GM19035 (cell line): ENCODE measurements around the gene WDR27.
"Not testable (repeated sequence)": the region's sequence is repeated elsewhere in the genome, so short reads cannot be mapped to it uniquely, and the experiment has no call there.

Experiments
- ATAC-seq: cut with Tn5 transposase; IDR thresholded peaks from one replicate; pipeline ENCODE4 v1.9.1; 2021; ENCODE audit not compliant: unreplicated experiment

Gene WDR27

GRCh38 chr6:169533301-169534038, 168.4 kb downstream of the WDR27 start:
- ATAC-seq: no peak

- no peak for ATAC-seq
Measured at GRCh38 chr6:169530752-169531123, 171.1 kb downstream of the WDR27 start.

DNA sequence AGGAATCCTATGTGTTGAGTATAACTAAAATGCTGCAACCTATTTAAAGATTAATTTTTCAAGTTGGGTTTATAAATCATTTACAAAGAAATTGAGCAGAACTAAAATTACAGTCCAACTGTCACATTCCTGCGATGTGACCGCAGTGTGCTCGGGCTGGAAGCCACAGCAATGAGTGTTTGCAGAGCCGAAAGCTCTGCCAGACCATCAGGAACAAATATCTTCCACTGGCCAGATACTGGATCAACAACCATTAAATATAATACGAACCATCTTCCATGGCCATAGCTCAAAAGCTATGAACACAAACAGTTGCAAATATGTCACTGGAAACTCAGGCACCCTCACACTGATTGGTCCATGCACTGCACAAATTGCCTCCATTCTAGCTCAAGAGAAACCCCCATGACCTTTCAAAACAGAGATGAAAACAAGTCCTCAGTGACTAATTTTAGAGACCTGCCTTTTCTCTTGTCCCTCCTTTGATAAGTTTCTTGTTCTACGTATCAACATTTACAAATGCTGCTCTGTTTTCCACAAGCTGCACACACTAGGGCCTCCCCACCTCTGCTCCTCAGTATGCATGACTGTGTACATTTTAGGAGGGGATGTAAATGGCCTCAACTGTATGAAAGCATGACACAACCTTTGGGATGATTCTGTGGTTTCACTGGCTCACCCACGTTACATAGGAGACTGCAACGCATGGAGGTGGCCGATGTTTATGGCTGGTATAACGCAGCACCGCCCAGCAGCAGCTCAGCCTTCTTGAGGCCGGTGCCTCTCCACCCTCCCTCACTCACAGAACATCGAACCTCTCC, 171.7 kb downstream of the WDR27 start:
- no peak for ATAC-seq

- no peak for ATAC-seq
Measured at GRCh38 chr6:169528755-169529154, 173.1 kb downstream of the WDR27 start.

- no peak for ATAC-seq
Measured at GRCh38 chr6:169527306-169527705, 174.5 kb downstream of the WDR27 start.

GRCh38 chr6:169521825-169522224, 180.0 kb downstream of the WDR27 start:
- ATAC-seq: no peak

DNA sequence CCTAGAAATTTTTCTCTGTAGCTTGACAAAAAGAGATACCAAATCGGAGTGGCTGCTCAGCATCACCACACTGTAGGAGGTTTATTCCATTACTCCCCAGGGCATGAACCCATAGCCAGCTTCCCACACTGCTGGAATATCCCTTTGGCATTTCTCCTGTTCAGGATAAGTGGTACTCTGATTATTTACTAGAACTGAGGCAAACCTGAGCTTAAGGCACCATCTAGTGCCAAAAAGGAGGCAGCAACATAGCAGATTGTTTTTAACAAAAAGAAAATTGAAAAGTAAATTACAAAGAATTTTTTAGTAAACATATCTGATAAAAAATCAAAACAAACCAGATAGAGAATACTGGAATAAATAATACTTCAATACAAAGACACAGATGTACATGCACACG, 181.7 kb downstream of the WDR27 start:
- no peak for ATAC-seq

DNA sequence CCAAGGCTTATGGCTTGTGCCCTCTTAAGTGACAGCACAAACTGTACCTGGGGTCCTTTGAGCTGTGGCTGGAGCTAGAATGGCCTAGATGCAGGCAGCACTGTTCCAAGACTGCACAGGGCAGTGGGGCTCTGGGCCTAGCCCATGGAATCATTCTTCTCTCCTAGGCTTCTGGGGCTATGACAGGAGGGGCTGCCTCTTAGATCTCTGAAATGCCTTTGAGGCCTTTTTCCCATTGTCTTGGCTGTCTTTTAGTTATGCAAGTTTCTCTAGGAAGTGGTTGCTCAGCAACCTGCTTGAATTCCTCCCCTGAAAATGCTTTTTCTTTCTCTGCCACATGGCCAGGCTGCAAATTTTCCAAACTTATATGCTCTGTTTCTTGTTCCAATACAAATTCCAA, 183.4 kb downstream of the WDR27 start:
- ATAC-seq: no peak

GRCh38 chr6:169513478-169514193, 188.2 kb downstream of the WDR27 start:
- ATAC-seq: no peak

GRCh38 chr6:169511785-169512184, 190.0 kb downstream of the WDR27 start:
- not testable (repeated sequence) for ATAC-seq

- ATAC-seq: no peak
Measured at GRCh38 chr6:169510871-169511270, 191.0 kb downstream of the WDR27 start.

DNA sequence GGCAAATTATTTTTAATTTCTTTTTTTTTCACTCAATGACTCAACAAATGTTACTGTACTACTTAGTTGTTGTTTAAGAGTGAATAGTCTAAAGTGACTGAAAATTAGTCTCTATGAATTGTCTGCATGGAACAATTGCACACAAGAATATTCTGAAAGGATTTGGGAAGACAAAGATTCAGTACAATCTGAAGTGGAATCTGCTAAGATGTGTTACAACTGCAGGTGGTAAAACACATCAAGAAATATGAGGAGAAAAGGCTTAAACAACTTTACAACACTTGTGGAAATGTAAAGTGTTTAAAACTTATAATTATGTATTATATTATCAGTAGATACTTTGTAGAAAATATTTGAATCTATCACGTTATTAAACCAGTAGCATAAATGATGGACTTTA, 193.4 kb downstream of the WDR27 start:
- no peak for ATAC-seq

GRCh38 chr6:169503422-169504152, 198.2 kb downstream of the WDR27 start:
- ATAC-seq: no peak

GRCh38 chr6:169502445-169502844, 199.4 kb downstream of the WDR27 start:
- ATAC-seq: no peak

DNA sequence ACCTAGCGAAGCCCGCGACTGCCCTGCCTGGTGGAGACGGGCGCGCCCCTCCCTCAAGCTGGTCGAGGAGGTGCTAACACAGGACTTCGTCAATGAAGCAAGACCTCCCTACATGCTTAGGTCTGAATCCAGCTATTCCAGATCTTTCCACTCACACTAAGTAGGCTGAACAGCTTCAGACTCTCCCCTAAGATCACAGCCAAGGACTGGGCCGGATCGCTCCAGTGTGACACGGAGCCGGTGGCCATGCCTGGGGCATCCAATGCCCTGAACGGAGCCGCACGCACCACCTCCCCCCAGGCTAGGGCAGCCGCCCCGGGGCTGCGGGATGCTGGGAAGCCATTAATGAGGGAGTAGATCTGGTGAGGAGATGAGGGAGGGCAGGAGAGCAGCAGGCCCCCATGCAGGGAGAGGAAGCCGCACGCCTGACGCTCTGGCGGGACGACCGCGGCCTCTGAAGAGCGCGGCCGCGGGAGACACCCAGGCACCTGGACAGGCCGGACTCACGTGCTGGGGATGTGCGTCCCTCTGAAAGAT, 200.0 kb downstream of the WDR27 start:
- no peak for ATAC-seq

DNA sequence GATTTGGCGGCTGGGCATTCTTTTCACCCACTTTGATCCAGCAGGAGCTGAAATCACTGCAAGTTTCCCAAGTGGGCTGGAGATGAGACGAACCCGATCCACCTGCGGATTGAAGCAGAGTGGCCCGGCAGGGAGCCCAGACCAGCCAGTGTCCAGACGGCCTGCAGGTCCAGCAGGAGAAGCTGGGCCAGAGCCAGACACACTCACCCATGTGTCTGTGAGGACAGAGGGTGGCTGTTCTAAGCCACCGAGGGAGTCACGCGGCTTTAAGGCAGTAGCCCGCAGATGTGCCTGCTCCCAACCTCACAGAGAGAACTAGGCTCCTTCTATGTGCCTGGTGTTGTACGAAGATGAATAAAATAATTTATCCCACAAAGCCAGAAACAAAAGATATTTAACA, 200.7 kb downstream of the WDR27 start:
- ATAC-seq: no peak

- ATAC-seq: no peak
Measured at GRCh38 chr6:169500688-169501087, 201.1 kb downstream of the WDR27 start.

GRCh38 chr6:169499848-169500247, 202.0 kb downstream of the WDR27 start:
- no peak for ATAC-seq

GRCh38 chr6:169498916-169499513, 202.8 kb downstream of the WDR27 start:
- ATAC-seq: no peak

GRCh38 chr6:169495601-169496000, 206.2 kb downstream of the WDR27 start:
- no peak for ATAC-seq
